SK-N-MC (cell line): ENCODE measurements around the gene ARL4A.

Experiments used
- FOXP2 ChIP-seq: optimal IDR thresholded peaks from 2 replicates; pipeline ENCODE3; 2011; ENCODE audit warnings: mild to moderate bottlenecking, moderate library complexity; ENCODE audit not compliant: insufficient read depth; ENCODE audit errors: extremely low read length, control extremely low read depth
- POLR2AphosphoS5 ChIP-seq: IDR thresholded peaks from 2 replicates; pipeline ENCODE4 v1.6.1; 2012; ENCODE audit warnings: mild to moderate bottlenecking, low read depth, low read length, borderline replicate concordance

- TF ChIP-seq POLR2AphosphoS5: no peak
- TF ChIP-seq FOXP2: no peak
Observed at GRCh38 chr7:12643001-12643643, 44.3 kb upstream of the ARL4A start.
